Measurements from ENCODE around the gene PLSCR1.
A peak's percentile ranks its signal among the peaks of the same experiment; 100 is the strongest.

The PLSCR1 gene

GRCh38 chr3:146470425-146470990, 73.9 kb downstream of the PLSCR1 start:
- no peak for DNase-seq

- DNase-seq: peak in 1 of 2 donors; percentile 13
Observed at GRCh38 chr3:146469150-146470017, 75.0 kb downstream of the PLSCR1 start, which contains the start of gene PLSCR2. Gene PLSCR2 (minus strand): TSS chr3:146469561. CDS start chr3:146459904, 9,657 bp downstream.

GRCh38 chr3:146468671-146469149, 75.7 kb downstream of the PLSCR1 start:
- no peak for DNase-seq

DNA sequence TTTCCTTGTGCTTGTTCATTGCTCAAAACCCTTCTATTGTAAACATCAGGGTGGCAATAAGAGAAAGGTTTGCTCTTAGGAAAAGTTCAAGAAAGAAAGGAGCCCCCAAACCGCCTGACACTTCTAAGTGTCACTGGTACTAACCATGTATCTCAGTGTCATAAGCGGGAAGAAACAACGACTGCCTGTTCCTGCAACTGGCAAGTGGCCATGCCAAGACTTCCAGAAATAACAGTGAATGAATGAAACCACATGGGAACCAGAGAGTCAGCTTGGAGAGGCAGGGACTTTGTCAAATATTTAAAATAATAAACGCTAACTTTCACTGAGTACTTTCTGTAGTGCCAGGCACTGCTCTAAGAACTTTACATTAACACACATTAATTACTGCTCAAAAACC, 76.2 kb downstream of the PLSCR1 start:
- no peak for DNase-seq

- DNase-seq: no peak
Observed at GRCh38 chr3:146466604-146467003, 77.8 kb downstream of the PLSCR1 start.

DNA sequence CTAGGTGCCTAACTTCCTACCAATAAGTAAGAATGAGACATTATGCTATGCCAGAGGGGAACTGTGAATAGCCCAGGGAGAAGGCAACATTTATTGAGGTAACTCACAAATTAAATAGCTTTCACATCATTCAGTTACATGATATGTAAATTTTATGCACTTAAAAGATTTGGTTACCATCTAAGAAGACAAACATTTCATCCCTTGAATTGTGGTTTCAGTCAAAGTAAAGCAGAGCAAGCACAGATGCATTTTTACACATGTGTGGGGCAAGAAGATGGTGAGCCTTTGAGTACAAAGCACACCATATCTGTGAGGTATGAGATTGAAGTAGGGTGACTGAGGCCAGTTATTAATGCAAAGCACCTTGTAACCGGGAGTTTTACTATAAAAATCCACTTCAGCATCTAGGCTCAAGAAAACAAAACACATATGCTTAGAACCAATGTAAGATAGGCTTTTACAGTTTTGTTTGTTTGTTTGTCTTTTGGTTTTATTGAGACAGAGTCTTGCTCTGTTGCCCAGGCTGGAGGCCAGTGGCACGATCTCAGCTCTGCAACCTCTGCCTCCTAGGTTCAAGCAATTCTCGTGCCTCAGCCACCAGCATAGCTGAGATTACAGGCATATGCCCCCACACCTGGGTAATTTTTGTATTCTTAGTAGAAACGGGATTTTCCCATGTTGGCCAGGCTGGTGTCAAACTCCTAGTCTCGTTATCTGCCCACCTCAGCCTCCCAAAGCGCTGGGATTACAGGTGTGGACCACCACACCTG, 78.5 kb downstream of the PLSCR1 start:
- no peak for DNase-seq

All from bone marrow (tissue), 2 donors.